ENCODE data around the gene WDR72.

DNA sequence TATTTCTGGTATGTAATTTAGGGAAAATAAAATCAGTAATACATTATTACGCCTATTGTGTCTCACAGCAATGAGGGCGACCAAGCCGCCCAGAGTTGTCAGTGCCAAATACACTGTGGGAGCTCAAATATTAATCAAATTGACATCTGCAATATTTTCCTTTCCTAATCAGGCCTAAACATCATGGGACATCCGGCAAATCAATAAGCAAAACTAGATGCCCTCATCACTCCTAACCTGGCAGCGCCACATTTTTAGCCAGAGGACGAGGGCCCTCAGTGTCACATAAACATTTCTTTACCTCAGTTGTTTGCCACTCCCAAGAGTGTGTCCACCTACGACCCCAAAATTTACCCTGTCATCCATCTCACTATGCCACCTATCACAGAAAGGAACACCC lies 64.1 kb downstream of the WDR72 start:
- TF ChIP-seq MXI1 (IDR thresholded peaks at IDR 0.05; ENCODE audit: borderline replicate concordance, low read depth, low read length) (no peak), RCOR1 (IDR thresholded peaks at IDR 0.05; ENCODE audit: insufficient replicate concordance, low read length) (no peak), POLR2A (IDR thresholded peaks at IDR 0.05; ENCODE audit: low read depth, low read length) (no peak), RAD21 (IDR thresholded peaks at IDR 0.05; ENCODE audit: low read length) (no peak), NFE2L2 (IDR thresholded peaks at IDR 0.05; ENCODE audit: low read depth, low read length) (no peak), BHLHE40 (IDR thresholded peaks at IDR 0.05; ENCODE audit: low read depth, low read length) (no peak), MAFK (IDR thresholded peaks at IDR 0.05; ENCODE audit: low read depth, low read length) (no peak), CHD1 (IDR thresholded peaks at IDR 0.05; ENCODE audit: low read depth, low read length) (no peak), RFX5 (IDR thresholded peaks at IDR 0.05; ENCODE audit: low read depth, low read length) (no peak), FOS (IDR thresholded peaks at IDR 0.05; ENCODE audit: low read depth, low read length) (no peak), CEBPB (IDR thresholded peaks at IDR 0.05; ENCODE audit: low read depth, low read length) (no peak)
- TF ChIP-seq, protein P1, sequence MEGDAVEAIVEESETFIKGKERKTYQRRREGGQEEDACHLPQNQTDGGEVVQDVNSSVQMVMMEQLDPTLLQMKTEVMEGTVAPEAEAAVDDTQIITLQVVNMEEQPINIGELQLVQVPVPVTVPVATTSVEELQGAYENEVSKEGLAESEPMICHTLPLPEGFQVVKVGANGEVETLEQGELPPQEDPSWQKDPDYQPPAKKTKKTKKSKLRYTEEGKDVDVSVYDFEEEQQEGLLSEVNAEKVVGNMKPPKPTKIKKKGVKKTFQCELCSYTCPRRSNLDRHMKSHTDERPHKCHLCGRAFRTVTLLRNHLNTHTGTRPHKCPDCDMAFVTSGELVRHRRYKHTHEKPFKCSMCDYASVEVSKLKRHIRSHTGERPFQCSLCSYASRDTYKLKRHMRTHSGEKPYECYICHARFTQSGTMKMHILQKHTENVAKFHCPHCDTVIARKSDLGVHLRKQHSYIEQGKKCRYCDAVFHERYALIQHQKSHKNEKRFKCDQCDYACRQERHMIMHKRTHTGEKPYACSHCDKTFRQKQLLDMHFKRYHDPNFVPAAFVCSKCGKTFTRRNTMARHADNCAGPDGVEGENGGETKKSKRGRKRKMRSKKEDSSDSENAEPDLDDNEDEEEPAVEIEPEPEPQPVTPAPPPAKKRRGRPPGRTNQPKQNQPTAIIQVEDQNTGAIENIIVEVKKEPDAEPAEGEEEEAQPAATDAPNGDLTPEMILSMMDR (conservative IDR thresholded peaks at IDR 0.05; ENCODE audit: low read depth, low read length): no peak
- TF ChIP-seq, protein P2, sequence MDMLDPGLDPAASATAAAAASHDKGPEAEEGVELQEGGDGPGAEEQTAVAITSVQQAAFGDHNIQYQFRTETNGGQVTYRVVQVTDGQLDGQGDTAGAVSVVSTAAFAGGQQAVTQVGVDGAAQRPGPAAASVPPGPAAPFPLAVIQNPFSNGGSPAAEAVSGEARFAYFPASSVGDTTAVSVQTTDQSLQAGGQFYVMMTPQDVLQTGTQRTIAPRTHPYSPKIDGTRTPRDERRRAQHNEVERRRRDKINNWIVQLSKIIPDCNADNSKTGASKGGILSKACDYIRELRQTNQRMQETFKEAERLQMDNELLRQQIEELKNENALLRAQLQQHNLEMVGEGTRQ (IDR thresholded peaks at IDR 0.05; ENCODE audit: low read depth, low read length): no peak
- TF ChIP-seq, protein P3, sequence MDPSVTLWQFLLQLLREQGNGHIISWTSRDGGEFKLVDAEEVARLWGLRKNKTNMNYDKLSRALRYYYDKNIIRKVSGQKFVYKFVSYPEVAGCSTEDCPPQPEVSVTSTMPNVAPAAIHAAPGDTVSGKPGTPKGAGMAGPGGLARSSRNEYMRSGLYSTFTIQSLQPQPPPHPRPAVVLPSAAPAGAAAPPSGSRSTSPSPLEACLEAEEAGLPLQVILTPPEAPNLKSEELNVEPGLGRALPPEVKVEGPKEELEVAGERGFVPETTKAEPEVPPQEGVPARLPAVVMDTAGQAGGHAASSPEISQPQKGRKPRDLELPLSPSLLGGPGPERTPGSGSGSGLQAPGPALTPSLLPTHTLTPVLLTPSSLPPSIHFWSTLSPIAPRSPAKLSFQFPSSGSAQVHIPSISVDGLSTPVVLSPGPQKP (IDR thresholded peaks at IDR 0.05; ENCODE audit: borderline replicate concordance, low read depth, low read length): no peak

Data from IMR-90 (cell line).